HepG2 (cell line): ENCODE data around the gene RPS6KL1. TPM values are rescaled to one million over a fixed set of nuclear protein-coding genes. Genes with fewer than 3 reads are reported as not detected.
A peak's percentile ranks its signal among the peaks of the same experiment; 100 is the strongest.

Experiments used
- GLMP ChIP-seq: sonication (generic); formaldehyde crosslinking; IDR thresholded peaks from 2 replicates; pipeline ENCODE4 v1.9.0; 2021; ENCODE audit warnings: missing genetic modification reagents, mild to moderate bottlenecking, borderline replicate concordance
- KLF11 ChIP-seq: IDR thresholded peaks from 2 replicates; pipeline ENCODE4 v1.6.1; 2016; ENCODE audit warnings: missing compliant biosample characterization
- KLF16 ChIP-seq, 2 experiments: sonication (generic) in 1 of 2; formaldehyde crosslinking in 1 of 2; IDR thresholded peaks; 2 replicates each; pipeline versions ENCODE4 v1.6.1 to v1.8.0; 2016 to 2023; ENCODE audit warnings: missing genetic modification reagents in 2 of 2, missing compliant biosample characterization in 1 of 2
- MEIS1 ChIP-seq: sonication (generic); formaldehyde crosslinking; IDR thresholded peaks from 2 replicates; pipeline ENCODE4 v1.9.0; 2021; ENCODE audit warnings: mild to moderate bottlenecking, missing genetic modification reagents, moderate library complexity, borderline replicate concordance
- RXRB ChIP-seq: IDR thresholded peaks from 2 replicates; pipeline ENCODE4 v1.6.1; 2016; ENCODE audit warnings: borderline replicate concordance, missing genetic modification reagents, missing compliant biosample characterization
- SPEN ChIP-seq: sonication (generic); formaldehyde crosslinking; IDR thresholded peaks from 2 replicates; pipeline ENCODE4 v1.5.1; 2020; ENCODE audit warnings: low read depth, mild to moderate bottlenecking, missing genetic modification reagents
- TERF1 ChIP-seq: sonication (generic); formaldehyde crosslinking; IDR thresholded peaks from 2 replicates; pipeline ENCODE4 v1.8.0; 2022; ENCODE audit warnings: mild to moderate bottlenecking, missing genetic modification reagents, moderate library complexity
- ZGPAT ChIP-seq: IDR thresholded peaks from 2 replicates; pipeline ENCODE4 v1.6.1; 2016; ENCODE audit warnings: mild to moderate bottlenecking
- ZNF451 ChIP-seq: sonication (generic); formaldehyde crosslinking; IDR thresholded peaks from 2 replicates; pipeline ENCODE4 v1.5.0; 2020; ENCODE audit warnings: mild to moderate bottlenecking, missing genetic modification reagents
- ZNF563 ChIP-seq: sonication (generic); formaldehyde crosslinking; IDR thresholded peaks from 2 replicates; pipeline ENCODE4 v1.8.0; 2022; ENCODE audit warnings: mild to moderate bottlenecking, moderate library complexity, missing genetic modification reagents
- ZNF770 ChIP-seq: sonication (generic); formaldehyde crosslinking; IDR thresholded peaks from 2 replicates; pipeline ENCODE4 v1.5.0; 2020; ENCODE audit warnings: mild to moderate bottlenecking, missing genetic modification reagents
- polyA plus RNA-seq, 8 experiments: library from polyadenylated mRNA; depleted of rRNA in 3 of 8; stranded (reverse) in 7 of 8; unstranded in 1 of 8; fragments of >200 nt; fragmentation: Illumina TruSeq in 4 of 8; extraction: Trizol in 4 of 8; gene quantifications; 2 replicates each; pipeline versions ENCODE4 v1.2.1 to v1.2.3, GENCODE V29; 2011 to 2016; ENCODE audit warnings: low read depth in 4 of 8, missing spikeins in 1 of 8, mixed read lengths in 1 of 8; ENCODE audit not compliant: insufficient read depth in 1 of 8
- total RNA-seq, 5 experiments: library from RNA; depleted of rRNA; stranded (reverse); fragments of >200 nt; fragmentation: Illumina TruSeq; extraction: Trizol; gene quantifications; 2 replicates each; pipeline ENCODE4 v1.2.3, GENCODE V29; 2016; ENCODE audit warnings: low read depth in 1 of 5
- TF ChIP-seq, protein P1 (sequence below): IDR thresholded peaks from 2 replicates; pipeline ENCODE4 v1.6.1; 2016; ENCODE audit warnings: low read depth, missing genetic modification reagents, missing compliant biosample characterization
- TF ChIP-seq, protein P2 (sequence below): sonication (generic); formaldehyde crosslinking; IDR thresholded peaks from 2 replicates; pipeline ENCODE4 v1.4.0; 2020; ENCODE audit warnings: missing genetic modification reagents

The RPS6KL1 gene
- total and polyA plus RNA-seq, 2 of the 13 experiments (the other 11 are each of a cell fraction or from before 2014, with no cell fraction given) = 6.5 to 11.5 TPM

- TF ChIP-seq, protein P1, sequence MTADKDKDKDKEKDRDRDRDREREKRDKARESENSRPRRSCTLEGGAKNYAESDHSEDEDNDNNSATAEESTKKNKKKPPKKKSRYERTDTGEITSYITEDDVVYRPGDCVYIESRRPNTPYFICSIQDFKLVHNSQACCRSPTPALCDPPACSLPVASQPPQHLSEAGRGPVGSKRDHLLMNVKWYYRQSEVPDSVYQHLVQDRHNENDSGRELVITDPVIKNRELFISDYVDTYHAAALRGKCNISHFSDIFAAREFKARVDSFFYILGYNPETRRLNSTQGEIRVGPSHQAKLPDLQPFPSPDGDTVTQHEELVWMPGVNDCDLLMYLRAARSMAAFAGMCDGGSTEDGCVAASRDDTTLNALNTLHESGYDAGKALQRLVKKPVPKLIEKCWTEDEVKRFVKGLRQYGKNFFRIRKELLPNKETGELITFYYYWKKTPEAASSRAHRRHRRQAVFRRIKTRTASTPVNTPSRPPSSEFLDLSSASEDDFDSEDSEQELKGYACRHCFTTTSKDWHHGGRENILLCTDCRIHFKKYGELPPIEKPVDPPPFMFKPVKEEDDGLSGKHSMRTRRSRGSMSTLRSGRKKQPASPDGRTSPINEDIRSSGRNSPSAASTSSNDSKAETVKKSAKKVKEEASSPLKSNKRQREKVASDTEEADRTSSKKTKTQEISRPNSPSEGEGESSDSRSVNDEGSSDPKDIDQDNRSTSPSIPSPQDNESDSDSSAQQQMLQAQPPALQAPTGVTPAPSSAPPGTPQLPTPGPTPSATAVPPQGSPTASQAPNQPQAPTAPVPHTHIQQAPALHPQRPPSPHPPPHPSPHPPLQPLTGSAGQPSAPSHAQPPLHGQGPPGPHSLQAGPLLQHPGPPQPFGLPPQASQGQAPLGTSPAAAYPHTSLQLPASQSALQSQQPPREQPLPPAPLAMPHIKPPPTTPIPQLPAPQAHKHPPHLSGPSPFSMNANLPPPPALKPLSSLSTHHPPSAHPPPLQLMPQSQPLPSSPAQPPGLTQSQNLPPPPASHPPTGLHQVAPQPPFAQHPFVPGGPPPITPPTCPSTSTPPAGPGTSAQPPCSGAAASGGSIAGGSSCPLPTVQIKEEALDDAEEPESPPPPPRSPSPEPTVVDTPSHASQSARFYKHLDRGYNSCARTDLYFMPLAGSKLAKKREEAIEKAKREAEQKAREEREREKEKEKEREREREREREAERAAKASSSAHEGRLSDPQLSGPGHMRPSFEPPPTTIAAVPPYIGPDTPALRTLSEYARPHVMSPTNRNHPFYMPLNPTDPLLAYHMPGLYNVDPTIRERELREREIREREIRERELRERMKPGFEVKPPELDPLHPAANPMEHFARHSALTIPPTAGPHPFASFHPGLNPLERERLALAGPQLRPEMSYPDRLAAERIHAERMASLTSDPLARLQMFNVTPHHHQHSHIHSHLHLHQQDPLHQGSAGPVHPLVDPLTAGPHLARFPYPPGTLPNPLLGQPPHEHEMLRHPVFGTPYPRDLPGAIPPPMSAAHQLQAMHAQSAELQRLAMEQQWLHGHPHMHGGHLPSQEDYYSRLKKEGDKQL (CRISPR knock-in tag) = no peak
- TF ChIP-seq GLMP (CRISPR knock-in tag) (no peak), KLF16 (CRISPR knock-in tag; IDR thresholded peaks at IDR 0.05) (peak; percentile 47 to 54; a peak in 1 of 4 replicates), ZGPAT (CRISPR knock-in tag) (peak; percentile 39; the same call in 1 of the 2 replicates), ZNF563 (CRISPR knock-in tag) (no peak), ZNF770 (CRISPR knock-in tag) (0 out of 2 replicates have a peak, but pooled peaks have one; percentile 11), ZNF451 (CRISPR knock-in tag) (0 out of 2 replicates have a peak, but pooled peaks have one; percentile 50), TERF1 (CRISPR knock-in tag) (no peak), SPEN (CRISPR knock-in tag) (peak; percentile 44; the same call in 1 of the 2 replicates), RXRB (CRISPR knock-in tag) (peak; percentile 52; the same call in 1 of the 2 replicates), KLF11 (CRISPR knock-in tag) (no peak), MEIS1 (CRISPR knock-in tag) (0 out of 2 replicates have a peak, but pooled peaks have one; percentile 37)
- TF ChIP-seq, protein P2, sequence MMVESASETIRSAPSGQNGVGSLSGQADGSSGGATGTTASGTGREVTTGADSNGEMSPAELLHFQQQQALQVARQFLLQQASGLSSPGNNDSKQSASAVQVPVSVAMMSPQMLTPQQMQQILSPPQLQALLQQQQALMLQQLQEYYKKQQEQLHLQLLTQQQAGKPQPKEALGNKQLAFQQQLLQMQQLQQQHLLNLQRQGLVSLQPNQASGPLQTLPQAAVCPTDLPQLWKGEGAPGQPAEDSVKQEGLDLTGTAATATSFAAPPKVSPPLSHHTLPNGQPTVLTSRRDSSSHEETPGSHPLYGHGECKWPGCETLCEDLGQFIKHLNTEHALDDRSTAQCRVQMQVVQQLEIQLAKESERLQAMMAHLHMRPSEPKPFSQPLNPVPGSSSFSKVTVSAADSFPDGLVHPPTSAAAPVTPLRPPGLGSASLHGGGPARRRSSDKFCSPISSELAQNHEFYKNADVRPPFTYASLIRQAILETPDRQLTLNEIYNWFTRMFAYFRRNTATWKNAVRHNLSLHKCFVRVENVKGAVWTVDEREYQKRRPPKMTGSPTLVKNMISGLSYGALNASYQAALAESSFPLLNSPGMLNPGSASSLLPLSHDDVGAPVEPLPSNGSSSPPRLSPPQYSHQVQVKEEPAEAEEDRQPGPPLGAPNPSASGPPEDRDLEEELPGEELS = no peak
Observed at GRCh38 chr14:74956280-74957072, 33.4 kb upstream of the RPS6KL1 start (continued).
